Natural killer cell (primary cell): ENCODE data around the gene FNDC7. TPM values are rescaled to one million over a fixed set of nuclear protein-coding genes. Genes with fewer than 3 reads are reported as not detected.

Experiments
- ATAC-seq, 3 donors: fragments of 150-1000 bp in 2 of 3; fragments of 200-7000 bp in 1 of 3; cut with Tn5 transposase; 1 replicate in 1 of 3; 2 replicates in 2 of 3; pipeline ENCODE4 v1.10.0; 2021; ENCODE audit warnings: mild to moderate bottlenecking in 2 of 3, moderate library complexity in 2 of 3
- DNase-seq, 2 donors: peaks; one replicate each; pipeline versions ENCODE4 v3.0.0 to v3.0.0-alpha.2; 2013 to 2021; ENCODE audit warnings: mixed read lengths in 1 of 2
- H3K27ac ChIP-seq: one replicate; pipeline ENCODE4 v1.5.1; 2013; ENCODE audit warnings: mild to moderate bottlenecking, low read length
- H3K27me3 ChIP-seq: one replicate; pipeline ENCODE4 v1.6.1; 2013; ENCODE audit warnings: low read length; ENCODE audit not compliant: control insufficient read depth, insufficient read depth
- H3K36me3 ChIP-seq: one replicate; pipeline ENCODE4 v1.6.1; 2013; ENCODE audit warnings: low read length; ENCODE audit not compliant: control insufficient read depth, insufficient read depth
- H3K4me1 ChIP-seq: one replicate; pipeline ENCODE4 v1.6.1; 2013; ENCODE audit warnings: low read length; ENCODE audit not compliant: control insufficient read depth, insufficient read depth
- H3K4me3 ChIP-seq: one replicate; pipeline ENCODE4 v1.5.1; 2013; ENCODE audit warnings: low read length
- H3K9me3 ChIP-seq: one replicate; pipeline ENCODE4 v1.6.1; 2013; ENCODE audit warnings: low read length; ENCODE audit not compliant: control insufficient read depth, insufficient read depth
- H3K27ac Mint-ChIP-seq, 2 donors: one replicate each; pipeline ENCODE4 v1.8.0; 2022; ENCODE audit warnings: mild to moderate bottlenecking in 2 of 2, mixed read lengths in 2 of 2, moderate library complexity in 1 of 2
- H3K27me3 Mint-ChIP-seq, 2 donors: one replicate each; pipeline ENCODE4 v1.8.0; 2022; ENCODE audit warnings: low read depth in 2 of 2, mixed read lengths in 2 of 2
- H3K36me3 Mint-ChIP-seq: one replicate; pipeline ENCODE4 v1.8.0; 2022; ENCODE audit warnings: mixed read lengths
- H3K4me1 Mint-ChIP-seq, 2 donors: one replicate each; pipeline ENCODE4 v1.8.0; 2022; ENCODE audit warnings: mixed read lengths in 2 of 2
- H3K4me3 Mint-ChIP-seq: one replicate; pipeline ENCODE4 v1.8.0; 2022; ENCODE audit warnings: mild to moderate bottlenecking, moderate library complexity, mixed read lengths
- H3K9me3 Mint-ChIP-seq, 2 donors: one replicate each; pipeline ENCODE4 v1.8.0; 2022; ENCODE audit warnings: mixed read lengths in 2 of 2
- WGBS: methylation state at CpG from one replicate; pipeline ENCODE4 v1.1.7; 2013; ENCODE audit warnings: missing lambda C conversion rate; ENCODE audit not compliant: insufficient coverage; 5-methylcytosine and 5-hydroxymethylcytosine counted together
- intact Hi-C: fragments of 100-400 bp; cut with micrococcal nuclease; formaldehyde crosslinking; loops from one replicate; pipeline ENCODE4 v1.14.2; 2022
- total RNA-seq, 4 donors: library from RNA; stranded (reverse); fragments of 120-200 nt in 1 of 4; gene quantifications; one replicate each; pipeline versions ENCODE4 v1.2.3 to v1.2.4, GENCODE V29; 2013 to 2022
- TF ChIP-seq, protein P1 (sequence below): fragments of 200-600 bp; IDR thresholded peaks from one replicate; pipeline ENCODE4 v1.8.0; 2022; ENCODE audit warnings: antibody characterized with exemption

Gene FNDC7
- total RNA-seq, 3 donors from 2014 or later (not counting 1 experiment from before 2014, with no cell fraction given): 0.14 to 0.43 TPM; not detected in 1

DNA sequence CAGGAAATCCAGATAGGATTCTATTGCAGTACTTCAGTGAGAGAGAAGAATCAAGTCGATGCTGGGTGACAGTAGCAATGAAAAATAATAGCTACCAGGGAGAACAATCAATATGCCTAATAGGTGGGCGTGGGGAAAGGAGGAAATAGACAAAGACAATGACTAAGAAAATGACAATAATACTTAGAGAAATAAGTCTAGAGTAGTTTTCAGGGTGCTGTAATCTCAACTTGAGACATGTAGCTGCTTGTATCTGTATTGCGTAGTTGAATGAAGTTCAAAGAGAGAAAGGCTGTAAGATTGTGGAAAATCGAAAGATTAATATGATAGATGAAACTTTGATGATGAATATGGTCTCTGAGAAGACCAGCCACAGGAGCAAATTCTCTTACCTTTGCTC, 36.4 kb downstream of the FNDC7 start:
- Mint-ChIP-seq H3K27ac (peak overlapping the region; percentile 62 to 100), H3K36me3 (peaks cover 7% of the 10 kb centered on the region), H3K9me3 (no peaks in the 10 kb centered on the region), H3K27me3 (no peaks in the 10 kb centered on the region), H3K4me3 (no peak overlapping the region), H3K4me1 (peaks cover 37 to 42% of the 10 kb centered on the region in 2 donors)
- WGBS: 92% methylated on average over 4 of the region's 4 CpGs
- no peaks in the 10 kb centered on the region for H3K27me3 ChIP-seq
- DNase-seq (no peak), ATAC-seq (no peak)
- H3K9me3 ChIP-seq: no peaks in the 10 kb centered on the region
- no peak overlapping the region for H3K27ac ChIP-seq
- intact Hi-C loops: loop anchor here (5.0 kb wide), 1 partner anchor 343 kb away; the partner anchor contains the start of gene TMEM167B
- H3K4me3 ChIP-seq: no peak overlapping the region
- H3K36me3 ChIP-seq: peaks cover 16% of the 10 kb centered on the region
- TF ChIP-seq, protein P1, sequence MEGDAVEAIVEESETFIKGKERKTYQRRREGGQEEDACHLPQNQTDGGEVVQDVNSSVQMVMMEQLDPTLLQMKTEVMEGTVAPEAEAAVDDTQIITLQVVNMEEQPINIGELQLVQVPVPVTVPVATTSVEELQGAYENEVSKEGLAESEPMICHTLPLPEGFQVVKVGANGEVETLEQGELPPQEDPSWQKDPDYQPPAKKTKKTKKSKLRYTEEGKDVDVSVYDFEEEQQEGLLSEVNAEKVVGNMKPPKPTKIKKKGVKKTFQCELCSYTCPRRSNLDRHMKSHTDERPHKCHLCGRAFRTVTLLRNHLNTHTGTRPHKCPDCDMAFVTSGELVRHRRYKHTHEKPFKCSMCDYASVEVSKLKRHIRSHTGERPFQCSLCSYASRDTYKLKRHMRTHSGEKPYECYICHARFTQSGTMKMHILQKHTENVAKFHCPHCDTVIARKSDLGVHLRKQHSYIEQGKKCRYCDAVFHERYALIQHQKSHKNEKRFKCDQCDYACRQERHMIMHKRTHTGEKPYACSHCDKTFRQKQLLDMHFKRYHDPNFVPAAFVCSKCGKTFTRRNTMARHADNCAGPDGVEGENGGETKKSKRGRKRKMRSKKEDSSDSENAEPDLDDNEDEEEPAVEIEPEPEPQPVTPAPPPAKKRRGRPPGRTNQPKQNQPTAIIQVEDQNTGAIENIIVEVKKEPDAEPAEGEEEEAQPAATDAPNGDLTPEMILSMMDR: no peak
- peaks cover 13% of the 10 kb centered on the region for H3K4me1 ChIP-seq

DNA sequence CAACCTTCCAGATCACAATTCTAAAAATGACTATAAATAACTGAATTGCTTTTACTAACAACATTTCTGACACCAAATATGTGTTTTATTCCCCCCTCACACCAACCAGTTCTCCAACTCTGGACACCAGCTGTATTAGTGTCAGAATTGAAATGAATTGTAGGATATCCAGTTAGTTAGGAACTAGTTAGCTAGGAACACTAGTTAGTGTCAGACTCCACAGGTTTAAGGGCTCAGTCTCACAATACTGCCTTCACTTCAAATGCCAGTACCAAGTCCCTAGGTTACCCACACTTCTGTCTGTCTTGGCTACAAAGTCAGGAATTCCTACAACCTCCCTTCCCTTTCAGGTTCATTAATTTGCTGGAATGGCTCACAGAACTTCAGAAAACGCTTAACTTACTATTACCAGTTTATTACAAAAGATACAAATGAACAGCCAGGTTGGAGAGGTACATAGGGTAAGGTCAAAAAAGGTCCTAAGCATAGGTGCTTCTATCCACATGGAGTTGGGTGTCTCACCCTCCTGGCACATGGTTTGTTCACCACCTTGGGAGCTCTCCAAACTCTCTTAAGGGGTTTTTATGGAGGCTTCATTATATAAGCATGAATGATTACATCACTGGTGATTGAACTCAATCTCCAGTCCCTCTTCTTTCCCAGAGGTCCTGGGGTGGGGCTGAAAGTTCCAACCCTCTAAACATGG, 37.9 kb downstream of the FNDC7 start:
- peaks cover 13% of the 10 kb centered on the region for H3K4me1 ChIP-seq
- H3K27me3 Mint-ChIP-seq: no peaks in the 10 kb centered on the region
- no peaks in the 10 kb centered on the region for H3K9me3 Mint-ChIP-seq
- peaks cover 27% of the 10 kb centered on the region for H3K36me3 ChIP-seq
- H3K4me3 ChIP-seq: no peak overlapping the region
- H3K4me3 Mint-ChIP-seq: no peak overlapping the region
- TF ChIP-seq, protein P1: no peak
- H3K27me3 ChIP-seq: no peaks in the 10 kb centered on the region
- H3K4me1 Mint-ChIP-seq: peaks cover 37 to 42% of the 10 kb centered on the region in 2 donors
- DNase-seq: no peak
- intact Hi-C loops: no loop called here
- no CpG with 5 or more reads among the region's 1 CpG for WGBS
- no peak overlapping the region for H3K27ac ChIP-seq
- H3K27ac Mint-ChIP-seq: peak overlapping the region; percentile 39 to 47
- H3K9me3 ChIP-seq: no peaks in the 10 kb centered on the region
- ATAC-seq: no peak
- peaks cover 7% of the 10 kb centered on the region for H3K36me3 Mint-ChIP-seq

DNA sequence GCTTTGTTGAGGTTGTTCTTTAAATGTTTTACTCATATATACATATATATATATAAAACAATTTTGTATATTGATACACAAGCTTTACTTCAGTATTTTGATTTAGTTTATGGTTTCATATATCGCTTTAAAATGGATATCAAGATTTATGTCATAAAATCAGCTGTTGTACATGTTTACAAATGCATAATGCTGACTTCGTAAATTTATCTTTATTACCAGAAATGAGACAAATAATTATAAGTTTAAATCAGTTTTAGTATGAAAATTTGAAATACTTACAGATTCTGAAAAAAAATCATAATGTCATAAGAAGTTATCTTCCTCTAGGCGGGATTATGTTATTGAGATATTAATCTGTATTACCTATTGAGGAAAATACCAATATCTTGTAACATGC, 40.7 kb downstream of the FNDC7 start:
- no peak overlapping the region for H3K27ac Mint-ChIP-seq
- DNase-seq: no peak
- Histone ChIP-seq H3K36me3 (peaks cover 47% of the 10 kb centered on the region), H3K4me1 (peaks cover 3% of the 10 kb centered on the region), H3K27ac (no peak overlapping the region), H3K4me3 (no peak overlapping the region), H3K9me3 (no peaks in the 10 kb centered on the region), H3K27me3 (no peaks in the 10 kb centered on the region)
- WGBS: no CpG with 5 or more reads among the region's 3 CpGs
- TF ChIP-seq, protein P1: no peak
- peaks cover 21 to 25% of the 10 kb centered on the region in 2 donors for H3K4me1 Mint-ChIP-seq
- no peaks in the 10 kb centered on the region for H3K9me3 Mint-ChIP-seq
- no peaks in the 10 kb centered on the region for H3K27me3 Mint-ChIP-seq
- ATAC-seq: no peak
- H3K36me3 Mint-ChIP-seq: no peaks in the 10 kb centered on the region
- intact Hi-C loops: no loop called here
- H3K4me3 Mint-ChIP-seq: no peak overlapping the region

DNA sequence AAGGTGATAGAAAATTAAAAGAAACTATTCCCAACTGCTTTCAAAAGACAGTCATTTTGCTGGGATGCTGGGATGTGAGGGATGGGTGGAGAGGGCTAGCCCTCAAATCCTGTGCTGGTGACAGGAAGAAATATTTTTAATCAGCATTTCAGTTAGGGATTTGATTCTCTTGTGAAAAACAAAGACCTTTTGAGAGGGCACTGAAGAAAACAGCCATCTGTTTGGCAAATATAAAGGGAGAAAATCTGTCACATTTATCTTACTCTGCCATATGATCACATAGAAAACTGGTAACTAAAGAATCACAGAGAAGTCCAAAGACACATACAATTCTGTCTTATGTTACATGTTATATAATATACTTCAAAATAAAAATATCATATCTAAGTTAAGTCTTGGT, 46.1 kb downstream of the FNDC7 start:
- no peaks in the 10 kb centered on the region for H3K4me1 ChIP-seq
- ATAC-seq (no peak), DNase-seq (no peak)
- H3K27ac ChIP-seq: no peak overlapping the region
- no peak overlapping the region for H3K4me3 ChIP-seq
- no peaks in the 10 kb centered on the region for H3K27me3 ChIP-seq
- H3K4me3 Mint-ChIP-seq: no peak overlapping the region
- intact Hi-C loops: no loop called here
- H3K27me3 Mint-ChIP-seq: no peaks in the 10 kb centered on the region
- TF ChIP-seq, protein P1: no peak
- peaks cover 78% of the 10 kb centered on the region for H3K36me3 ChIP-seq
- H3K4me1 Mint-ChIP-seq: no peaks in the 10 kb centered on the region
- H3K9me3 ChIP-seq: no peaks in the 10 kb centered on the region
- H3K36me3 Mint-ChIP-seq: peaks cover 7% of the 10 kb centered on the region
- no peaks in the 10 kb centered on the region for H3K9me3 Mint-ChIP-seq
- H3K27ac Mint-ChIP-seq: no peak overlapping the region
